Hypothalamus (tissue), 51 donors: Measurements from ENCODE around the gene ABCA3.
A peak's percentile ranks its signal among the peaks of the same experiment; 100 is the strongest.
"Not testable (repeated sequence)": the region's sequence is repeated elsewhere in the genome, so short reads cannot be mapped to it uniquely, and the experiment has no call there.

Experiments
- DNase-seq, 51 donors: peaks; one replicate each; lab custom pipeline; 2025; lab: John Stamatoyannopoulos, UW

Gene ABCA3

GRCh38 chr16:2282866-2283555 lies 57.5 kb downstream of the ABCA3 start:
- DNase-seq: no peak

- no peak for DNase-seq
Observed at GRCh38 chr16:2282262-2282661, 58.3 kb downstream of the ABCA3 start.

- DNase-seq: no peak
Observed at GRCh38 chr16:2280981-2281542, 59.5 kb downstream of the ABCA3 start.

- no peak for DNase-seq
Observed at GRCh38 chr16:2280461-2280860, 60.1 kb downstream of the ABCA3 start.

GRCh38 chr16:2278956-2279800 lies 61.4 kb downstream of the ABCA3 start:
- DNase-seq: peak in 1 of 51 donors; percentile 12

GRCh38 chr16:2278272-2278608 lies 62.3 kb downstream of the ABCA3 start:
- no peak for DNase-seq

- DNase-seq: no peak
Observed at GRCh38 chr16:2277466-2278271, 62.9 kb downstream of the ABCA3 start.

GRCh38 chr16:2276368-2277195 lies 63.9 kb downstream of the ABCA3 start:
- DNase-seq: peak in 1 of 51 donors; percentile 9

GRCh38 chr16:2275476-2276367 lies 64.8 kb downstream of the ABCA3 start:
- no peak for DNase-seq

GRCh38 chr16:2273931-2274330 lies 66.6 kb downstream of the ABCA3 start:
- no peak for DNase-seq

GRCh38 chr16:2273484-2273883 lies 67.0 kb downstream of the ABCA3 start:
- DNase-seq: no peak

GRCh38 chr16:2271848-2272461 lies 68.6 kb downstream of the ABCA3 start:
- DNase-seq: no peak

- no peak for DNase-seq
Observed at GRCh38 chr16:2270588-2271470, 69.7 kb downstream of the ABCA3 start.

- DNase-seq: no peak
Observed at GRCh38 chr16:2270070-2270462, 70.5 kb downstream of the ABCA3 start.

GRCh38 chr16:2267913-2268666 lies 72.4 kb downstream of the ABCA3 start, which contains the start of gene RNPS1:
Gene RNPS1, minus strand, starts transcription at chr16:2268126. Its CDS starts 3,483 bp downstream, at chr16:2264643.
- DNase-seq: peak; percentile 72 to 99 (median 92)

GRCh38 chr16:2267505-2267912 lies 73.0 kb downstream of the ABCA3 start:
- DNase-seq: peak in 18 of 51 donors; percentile 46 to 92 (median 85)

GRCh38 chr16:2266887-2267286 lies 73.6 kb downstream of the ABCA3 start:
- not testable (repeated sequence) for DNase-seq
